HEK293 (cell line): ENCODE data around the gene SBNO2.

Experiments used
- CTCF ChIA-PET: fragments of 350-600 bp; formaldehyde crosslinking; extraction: SDS; loops from one replicate; lab custom pipeline; 2021; ENCODE audit warnings: antibody characterized with exemption; lab: Yijun Ruan, JAX
- POLR2A ChIA-PET: fragments of 300-600 bp; formaldehyde crosslinking; extraction: SDS; loops from one replicate; lab custom pipeline; 2020; ENCODE audit warnings: antibody characterized with exemption, inconsistent platforms; lab: Yijun Ruan, JAX
- H3K27ac ChIP-seq: fragments of 200-500 bp; sonication (Bioruptor generic); 2 replicates; pipeline ENCODE4 v1.5.1; 2014; ENCODE audit warnings: low read depth, low read length, control low read depth, inconsistent platforms; ENCODE audit errors: extremely low read depth
- H3K36me3 ChIP-seq, 2 experiments: fragments of 200-500 bp in 1 of 2; sonication (Bioruptor generic) in 1 of 2; 1 replicate in 1 of 2; 2 replicates in 1 of 2; pipeline ENCODE4 v1.5.1; 2014 to 2017; ENCODE audit warnings: inconsistent platforms in 2 of 2, low read length in 2 of 2; ENCODE audit not compliant: control insufficient read depth in 2 of 2, insufficient read depth in 1 of 2
- H3K4me1 ChIP-seq: fragments of 200-500 bp; sonication (Bioruptor generic); 2 replicates; pipeline ENCODE4 v1.5.1; 2014; ENCODE audit warnings: mild to moderate bottlenecking, low read length, inconsistent platforms; ENCODE audit not compliant: control insufficient read depth, insufficient read depth
- H3K4me3 ChIP-seq: 2 replicates; pipeline ENCODE4 v1.5.1; 2011; ENCODE audit warnings: low read depth, mild to moderate bottlenecking, control low read depth, low read length, moderate library complexity
- H3K9me3 ChIP-seq: fragments of 200-500 bp; sonication (Bioruptor generic); 2 replicates; pipeline ENCODE4 v1.5.1; 2014; ENCODE audit warnings: low read depth, low read length, inconsistent platforms; ENCODE audit not compliant: control insufficient read depth, insufficient read depth
- BCL11A ChIP-seq: fragments of 450-650 bp; formaldehyde crosslinking; IDR thresholded peaks from 2 replicates; pipeline ENCODE4 v1.5.1; 2016; ENCODE audit warnings: low read depth, missing biosample characterization, missing genetic modification characterization
- GLIS1 ChIP-seq: fragments of 450-650 bp; formaldehyde crosslinking; IDR thresholded peaks from 2 replicates; pipeline ENCODE4 v1.5.1; 2016; ENCODE audit warnings: missing biosample characterization, missing genetic modification characterization
- GLIS2 ChIP-seq: fragments of 450-650 bp; formaldehyde crosslinking; IDR thresholded peaks from 2 replicates; pipeline ENCODE4 v1.5.1; 2016; ENCODE audit warnings: missing biosample characterization, missing genetic modification characterization
- KLF1 ChIP-seq: fragments of 450-650 bp; formaldehyde crosslinking; IDR thresholded peaks from 2 replicates; pipeline ENCODE4 v1.5.1; 2016; ENCODE audit warnings: missing biosample characterization, missing genetic modification characterization
- KLF8 ChIP-seq: fragments of 450-650 bp; formaldehyde crosslinking; IDR thresholded peaks from 2 replicates; pipeline ENCODE4 v1.5.1; 2016; ENCODE audit warnings: missing biosample characterization, missing genetic modification characterization
- SCRT2 ChIP-seq: fragments of 450-650 bp; formaldehyde crosslinking; IDR thresholded peaks from 2 replicates; pipeline ENCODE4 v1.5.1; 2016; ENCODE audit warnings: missing biosample characterization, missing genetic modification characterization
- TCF7L2 ChIP-seq: IDR thresholded peaks from 2 replicates; pipeline ENCODE4 v1.6.1; 2011; ENCODE audit warnings: low read depth, mild to moderate bottlenecking, inconsistent platforms, low read length, moderate library complexity, borderline replicate concordance
- ZFP41 ChIP-seq: fragments of 450-650 bp; formaldehyde crosslinking; IDR thresholded peaks from 2 replicates; pipeline ENCODE4 v1.5.1; 2016; ENCODE audit warnings: missing biosample characterization, missing genetic modification characterization, borderline replicate concordance
- ZIC2 ChIP-seq: fragments of 450-650 bp; formaldehyde crosslinking; IDR thresholded peaks from 2 replicates; pipeline ENCODE4 v1.5.1; 2016; ENCODE audit warnings: missing biosample characterization, missing genetic modification characterization
- ZNF132 ChIP-seq: fragments of 450-650 bp; formaldehyde crosslinking; IDR thresholded peaks from 2 replicates; pipeline ENCODE4 v1.5.1; 2017; ENCODE audit warnings: missing biosample characterization, missing genetic modification characterization, borderline replicate concordance
- ZNF221 ChIP-seq: fragments of 450-650 bp; formaldehyde crosslinking; IDR thresholded peaks from 2 replicates; pipeline ENCODE4 v1.5.1; 2017; ENCODE audit warnings: missing biosample characterization, missing genetic modification characterization, borderline replicate concordance
- ZNF341 ChIP-seq: fragments of 450-650 bp; formaldehyde crosslinking; IDR thresholded peaks from 2 replicates; pipeline ENCODE4; 2016; ENCODE audit warnings: low read depth, missing biosample characterization, missing genetic modification characterization
- ZNF449 ChIP-seq: fragments of 450-650 bp; formaldehyde crosslinking; IDR thresholded peaks from 2 replicates; pipeline ENCODE4 v1.5.1; 2017; ENCODE audit warnings: missing biosample characterization, mild to moderate bottlenecking, missing genetic modification characterization, moderate library complexity
- ZNF510 ChIP-seq: fragments of 450-650 bp; formaldehyde crosslinking; IDR thresholded peaks from 2 replicates; pipeline ENCODE4 v1.5.1; 2018; ENCODE audit warnings: mild to moderate bottlenecking, missing genetic modification characterization, missing biosample characterization; ENCODE audit not compliant: insufficient replicate concordance
- ZNF518A ChIP-seq: fragments of 450-650 bp; formaldehyde crosslinking; conservative IDR thresholded peaks from 2 replicates; pipeline ENCODE4 v1.5.1; 2016; ENCODE audit warnings: low read depth, missing biosample characterization, missing genetic modification characterization
- ZNF558 ChIP-seq: fragments of 450-650 bp; formaldehyde crosslinking; IDR thresholded peaks from 2 replicates; pipeline ENCODE4 v1.5.1; 2016; ENCODE audit warnings: missing biosample characterization, missing genetic modification characterization
- ZNF585B ChIP-seq: fragments of 450-650 bp; formaldehyde crosslinking; IDR thresholded peaks from 2 replicates; pipeline ENCODE4 v1.5.1; 2016; ENCODE audit warnings: missing biosample characterization, missing genetic modification characterization
- ZNF600 ChIP-seq: fragments of 450-650 bp; formaldehyde crosslinking; IDR thresholded peaks from 2 replicates; pipeline ENCODE4 v1.5.1; 2016; ENCODE audit warnings: missing biosample characterization, missing genetic modification characterization
- ZNF623 ChIP-seq: fragments of 450-650 bp; formaldehyde crosslinking; IDR thresholded peaks from 2 replicates; pipeline ENCODE4 v1.5.1; 2016; ENCODE audit warnings: missing biosample characterization, missing genetic modification characterization
- ZNF701 ChIP-seq: fragments of 450-650 bp; formaldehyde crosslinking; IDR thresholded peaks from 2 replicates; pipeline ENCODE4 v1.5.1; 2016; ENCODE audit warnings: missing biosample characterization, missing genetic modification characterization
- ZXDB ChIP-seq: fragments of 450-650 bp; formaldehyde crosslinking; IDR thresholded peaks from 2 replicates; pipeline ENCODE4 v1.5.1; 2016; ENCODE audit warnings: missing biosample characterization, missing genetic modification characterization
- TF ChIP-seq, protein P1 (sequence below): fragments of 450-650 bp; IDR thresholded peaks from 2 replicates; pipeline ENCODE4 v1.5.1; 2018; ENCODE audit warnings: missing biosample characterization, mild to moderate bottlenecking, missing genetic modification characterization
- TF ChIP-seq, protein P2 (sequence below): fragments of 450-650 bp; formaldehyde crosslinking; IDR thresholded peaks from 2 replicates; pipeline ENCODE4 v1.5.1; 2016; ENCODE audit warnings: missing biosample characterization, missing genetic modification characterization

Gene SBNO2

GRCh38 chr19:1106841-1107660, 67.0 kb downstream of the SBNO2 start (continued):
- TF ChIP-seq TCF7L2 = no peak
- TF ChIP-seq ZNF221 (tag by site-specific recombination) = no peak
- TF ChIP-seq, protein P1, sequence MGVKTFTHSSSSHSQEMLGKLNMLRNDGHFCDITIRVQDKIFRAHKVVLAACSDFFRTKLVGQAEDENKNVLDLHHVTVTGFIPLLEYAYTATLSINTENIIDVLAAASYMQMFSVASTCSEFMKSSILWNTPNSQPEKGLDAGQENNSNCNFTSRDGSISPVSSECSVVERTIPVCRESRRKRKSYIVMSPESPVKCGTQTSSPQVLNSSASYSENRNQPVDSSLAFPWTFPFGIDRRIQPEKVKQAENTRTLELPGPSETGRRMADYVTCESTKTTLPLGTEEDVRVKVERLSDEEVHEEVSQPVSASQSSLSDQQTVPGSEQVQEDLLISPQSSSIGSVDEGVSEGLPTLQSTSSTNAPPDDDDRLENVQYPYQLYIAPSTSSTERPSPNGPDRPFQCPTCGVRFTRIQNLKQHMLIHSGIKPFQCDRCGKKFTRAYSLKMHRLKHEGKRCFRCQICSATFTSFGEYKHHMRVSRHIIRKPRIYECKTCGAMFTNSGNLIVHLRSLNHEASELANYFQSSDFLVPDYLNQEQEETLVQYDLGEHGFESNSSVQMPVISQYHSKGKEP (tag by site-specific recombination) = no peak
- TF ChIP-seq BCL11A = 0 out of 2 replicates have a peak, but pooled peaks have one; percentile 31
- TF ChIP-seq ZNF558 (tag by site-specific recombination) = no peak
- TF ChIP-seq, all 188 proteins: peak for 22

DNA sequence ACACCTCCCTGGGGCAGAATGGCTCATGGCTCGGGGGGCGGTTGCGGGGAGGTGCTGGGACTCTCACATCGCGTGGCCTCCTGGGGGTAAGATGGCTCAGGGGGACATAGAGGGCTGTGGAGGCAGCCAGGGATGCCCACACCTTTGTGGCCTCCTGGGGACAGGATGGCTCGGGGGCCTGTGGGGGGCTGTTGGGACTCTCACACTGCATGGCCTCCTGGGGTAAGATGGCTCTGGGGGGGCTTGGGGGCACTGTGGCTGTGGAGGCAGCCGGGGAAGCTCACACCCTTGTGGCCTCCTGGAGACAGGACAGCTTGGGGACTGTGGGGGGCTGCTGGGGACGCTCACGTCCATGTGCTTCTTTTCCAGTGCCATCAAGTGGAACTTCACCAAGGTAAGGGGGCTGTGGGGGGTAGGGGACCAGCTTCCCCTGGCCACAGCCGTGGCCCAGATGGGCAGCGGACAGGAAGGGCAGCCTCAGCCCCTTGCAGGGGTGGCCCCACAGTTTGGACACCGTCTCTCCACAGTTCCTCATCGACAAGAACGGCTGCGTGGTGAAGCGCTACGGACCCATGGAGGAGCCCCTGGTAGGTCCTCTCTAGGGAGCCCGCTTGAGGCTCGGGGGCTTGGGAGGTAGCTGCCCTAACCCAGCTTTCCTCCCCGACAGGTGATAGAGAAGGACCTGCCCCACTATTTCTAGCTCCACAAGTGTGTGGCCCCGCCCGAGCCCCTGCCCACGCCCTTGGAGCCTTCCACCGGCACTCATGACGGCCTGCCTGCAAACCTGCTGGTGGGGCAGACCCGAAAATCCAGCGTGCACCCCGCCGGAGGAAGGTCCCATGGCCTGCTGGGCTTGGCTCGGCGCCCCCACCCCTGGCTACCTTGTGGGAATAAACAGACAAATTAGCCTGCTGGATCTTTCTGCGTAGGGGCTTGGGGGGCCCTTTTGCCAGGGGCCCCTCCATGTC, 67.9 kb downstream of the SBNO2 start:
- H3K27ac ChIP-seq = no peak overlapping the region
- no peaks in the 10 kb centered on the region for H3K9me3 ChIP-seq
- ChIA-PET POLR2A (interaction anchor here (1.8 to 2.3 kb wide), 2 partner anchors 12 to 21 kb away, joined by 6 to 11 read pairs; no protein-coding TSS in a partner anchor), CTCF (interaction anchor here (0.7 kb wide), 1 partner anchor 89 kb away, joined by 3 read pairs; no protein-coding TSS in a partner anchor)
- H3K4me1 ChIP-seq = no peaks in the 10 kb centered on the region; the same call in 1 of the 2 replicates
- no peak overlapping the region for H3K4me3 ChIP-seq
- peaks cover 0 to 49% of the 10 kb centered on the region in 2 experiments; a peak in 1 of 3 replicates for H3K36me3 ChIP-seq
- TF ChIP-seq ZNF701 = no peak
- TF ChIP-seq GLIS1 (tag by site-specific recombination) = peak; percentile 99
- 0 out of 2 replicates have a peak, but pooled peaks have one; percentile 63 for TF ChIP-seq ZNF449 (tag by site-specific recombination)
- peak; percentile 25; the same call in 1 of the 2 replicates for TF ChIP-seq ZNF341 (tag by site-specific recombination)
- 0 out of 2 replicates have a peak, but pooled peaks have one; percentile 68 for TF ChIP-seq ZNF600 (tag by site-specific recombination)
- TF ChIP-seq SCRT2 (tag by site-specific recombination) = peak; percentile 82
- TF ChIP-seq ZXDB = 0 out of 2 replicates have a peak, but pooled peaks have one; percentile 6
- TF ChIP-seq ZNF623 = no peak
- TF ChIP-seq GLIS2 = peak; percentile 63
- TF ChIP-seq KLF8 (tag by site-specific recombination) = peak; percentile 37; the same call in 1 of the 2 replicates
- TF ChIP-seq ZIC2 = peak; percentile 63
- TF ChIP-seq ZNF510 = no peak
- TF ChIP-seq, protein P2, sequence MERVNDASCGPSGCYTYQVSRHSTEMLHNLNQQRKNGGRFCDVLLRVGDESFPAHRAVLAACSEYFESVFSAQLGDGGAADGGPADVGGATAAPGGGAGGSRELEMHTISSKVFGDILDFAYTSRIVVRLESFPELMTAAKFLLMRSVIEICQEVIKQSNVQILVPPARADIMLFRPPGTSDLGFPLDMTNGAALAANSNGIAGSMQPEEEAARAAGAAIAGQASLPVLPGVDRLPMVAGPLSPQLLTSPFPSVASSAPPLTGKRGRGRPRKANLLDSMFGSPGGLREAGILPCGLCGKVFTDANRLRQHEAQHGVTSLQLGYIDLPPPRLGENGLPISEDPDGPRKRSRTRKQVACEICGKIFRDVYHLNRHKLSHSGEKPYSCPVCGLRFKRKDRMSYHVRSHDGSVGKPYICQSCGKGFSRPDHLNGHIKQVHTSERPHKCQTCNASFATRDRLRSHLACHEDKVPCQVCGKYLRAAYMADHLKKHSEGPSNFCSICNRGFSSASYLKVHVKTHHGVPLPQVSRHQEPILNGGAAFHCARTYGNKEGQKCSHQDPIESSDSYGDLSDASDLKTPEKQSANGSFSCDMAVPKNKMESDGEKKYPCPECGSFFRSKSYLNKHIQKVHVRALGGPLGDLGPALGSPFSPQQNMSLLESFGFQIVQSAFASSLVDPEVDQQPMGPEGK (tag by site-specific recombination) = peak; percentile 59
- TF ChIP-seq KLF1 = peak; percentile 44; the same call in 1 of the 2 replicates
- TF ChIP-seq ZNF132 (tag by site-specific recombination) = no peak
- no peak for TF ChIP-seq ZFP41 (tag by site-specific recombination)
- TF ChIP-seq ZNF518A = no peak
- TF ChIP-seq ZNF585B (tag by site-specific recombination) = no peak
